ENCODE data around the gene AMELX.

The AMELX gene

DNA sequence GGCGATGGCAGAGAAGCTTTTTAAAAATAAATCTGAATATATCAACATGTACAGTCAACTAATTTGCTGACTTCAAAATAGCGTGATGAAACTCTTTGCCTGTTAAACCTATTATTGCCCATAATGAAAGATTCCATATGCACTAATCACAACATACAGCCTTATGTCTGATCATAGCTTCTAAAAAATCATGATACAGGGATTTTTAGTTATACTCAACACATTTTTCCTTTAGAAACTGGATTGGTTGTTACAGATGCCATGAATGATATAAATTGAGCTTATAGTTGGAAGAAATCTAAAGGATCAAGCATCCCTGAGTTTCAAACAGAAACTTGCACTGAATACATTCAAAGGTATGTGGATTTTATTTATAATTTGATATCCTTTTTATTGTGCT, at the start of gene AMELX:
Gene AMELX, plus strand, starts transcription at position 301 of the 400 bp plus-strand sequence. CDS start 1,376 bp downstream, outside the sequence.
- DNase-seq, result no peak

DNA sequence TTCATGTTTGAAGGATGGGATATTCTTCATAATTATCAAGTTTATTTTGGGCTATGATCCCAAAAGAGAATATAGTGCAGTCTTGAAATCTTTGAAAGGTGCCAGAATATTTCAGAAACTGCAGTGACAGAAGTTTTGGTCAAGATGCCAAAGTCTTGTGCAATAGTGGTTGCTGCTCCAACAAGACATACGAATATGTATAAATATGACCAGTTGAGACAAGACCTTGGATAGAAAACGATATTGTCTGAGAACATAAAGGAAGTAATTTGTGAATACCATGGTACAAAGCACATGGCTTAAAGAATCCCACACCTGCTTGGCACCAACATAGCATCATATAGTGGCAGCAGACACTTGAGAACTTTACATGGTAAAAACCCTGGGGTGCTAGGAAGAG, 48.6 kb upstream of the AMELX start:
- no peak for DNase-seq

DNA sequence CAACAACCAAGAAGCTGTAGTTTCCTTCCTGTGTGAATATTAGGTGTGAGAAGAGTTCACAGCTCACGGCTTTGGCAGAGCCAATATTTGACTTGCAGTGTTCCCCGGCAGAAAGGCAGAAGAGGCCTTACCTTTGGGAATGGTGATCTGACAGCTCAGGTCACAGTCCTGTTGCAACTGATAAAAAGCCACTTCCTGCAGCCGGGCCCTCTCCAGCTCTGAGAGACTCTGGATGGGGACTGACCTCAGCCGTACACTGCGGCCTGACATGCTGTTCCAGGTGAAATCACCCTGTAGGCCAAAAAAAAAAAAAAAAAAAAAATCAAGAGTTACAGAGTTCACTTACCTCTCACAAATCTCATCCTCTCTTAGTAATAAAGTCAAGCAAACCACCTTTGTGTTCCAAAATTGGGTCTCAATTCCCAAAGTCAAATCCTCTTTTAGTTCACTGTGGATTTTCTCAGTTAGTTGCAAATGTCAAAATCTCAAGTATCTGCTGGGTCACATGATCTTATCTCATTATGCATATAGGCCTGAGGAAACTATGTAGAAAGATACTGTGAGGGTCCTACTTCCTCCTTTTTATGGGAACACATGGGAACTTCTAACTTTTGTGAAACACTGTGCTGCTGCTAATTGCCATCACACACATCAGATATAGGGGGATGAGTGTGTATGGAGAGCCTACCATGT, 38.6 kb upstream of the AMELX start:
- no peak for DNase-seq

- DNase-seq, result no peak
Measured at GRCh38 chrX:11257290-11257689, 35.9 kb upstream of the AMELX start.

DNA sequence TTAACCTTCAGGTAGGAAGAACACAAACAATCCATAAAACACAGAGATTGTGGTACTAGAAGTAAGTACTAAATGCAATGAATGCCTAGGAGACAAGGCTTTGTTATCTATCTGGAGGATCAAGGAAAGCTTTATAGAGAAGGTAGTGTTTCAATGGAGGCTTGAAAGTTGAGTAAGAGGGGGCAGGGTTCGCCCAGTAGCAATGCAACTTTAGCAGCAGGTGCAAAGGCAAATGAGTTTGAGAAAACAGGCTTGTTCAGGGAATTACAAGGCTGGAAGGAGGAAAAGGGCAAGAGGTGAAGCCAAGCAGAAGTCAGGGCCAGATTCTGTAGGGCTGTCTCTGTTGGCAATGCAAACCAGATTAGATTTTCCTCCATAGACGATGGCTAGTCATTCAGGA, 35.5 kb upstream of the AMELX start:
- no peak for DNase-seq

DNA sequence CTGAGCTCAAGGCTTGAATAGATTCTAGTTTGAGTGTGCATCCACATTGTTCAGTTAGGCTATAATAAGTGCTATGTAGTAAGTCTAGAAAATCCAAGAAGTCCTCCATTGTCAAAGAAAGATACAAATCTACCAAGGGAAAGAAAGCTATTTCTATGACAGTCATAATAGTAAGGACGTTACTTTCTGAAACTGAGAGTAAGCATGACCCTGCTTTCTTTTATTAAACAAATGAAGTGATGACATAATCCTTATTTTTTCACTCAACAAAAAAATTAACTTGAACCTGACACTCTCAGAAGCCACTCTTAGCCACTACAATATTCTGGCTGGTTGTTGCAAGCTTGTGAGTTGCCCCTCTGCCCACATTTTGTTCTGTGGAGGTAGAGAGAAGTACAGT, 33.8 kb upstream of the AMELX start:
- DNase-seq, result no peak

DNA sequence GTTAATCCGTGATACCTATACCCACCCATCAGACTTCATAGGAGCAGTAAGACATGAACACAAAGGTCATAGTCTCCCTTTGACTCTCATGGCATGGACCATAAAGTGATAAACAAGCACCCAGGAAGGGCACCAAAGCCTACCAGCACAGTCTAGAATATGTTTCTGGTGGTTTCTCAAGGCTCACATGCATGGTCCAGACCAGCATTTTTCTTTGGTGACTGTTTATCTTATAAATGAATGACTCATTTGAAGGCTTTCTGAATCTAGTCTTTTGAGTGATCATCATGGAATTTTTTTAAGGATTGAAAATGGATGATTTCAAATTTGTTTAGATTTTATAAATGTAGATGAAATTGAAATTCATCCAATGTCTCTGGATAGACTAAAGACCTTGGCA, 32.0 kb upstream of the AMELX start:
- DNase-seq, result no peak

- DNase-seq, result no peak
Measured at GRCh38 chrX:11264925-11265324, 28.3 kb upstream of the AMELX start.

DNA sequence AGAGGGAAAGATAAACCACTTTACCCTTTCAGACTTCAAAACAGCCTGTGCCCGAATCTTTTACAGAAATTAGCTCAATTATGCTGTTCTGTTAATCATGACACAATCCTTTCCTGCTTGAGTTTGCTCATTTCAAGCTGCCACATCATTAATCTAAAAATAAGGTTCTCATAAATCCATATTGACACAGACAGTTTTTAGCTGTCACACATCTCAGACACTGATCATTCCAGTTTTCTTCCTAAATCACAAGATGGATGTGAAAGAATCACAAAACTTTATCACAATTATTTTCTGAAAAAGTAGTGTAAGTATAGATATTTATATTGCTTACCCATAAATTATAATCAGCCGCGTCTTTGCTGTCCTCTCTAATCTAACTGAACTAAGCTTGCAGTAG, 27.9 kb upstream of the AMELX start:
- no peak for DNase-seq

- no peak for DNase-seq
Measured at GRCh38 chrX:11266573-11267003, 26.6 kb upstream of the AMELX start.

GRCh38 chrX:11267425-11267824, 25.8 kb upstream of the AMELX start:
- no peak for DNase-seq

DNA sequence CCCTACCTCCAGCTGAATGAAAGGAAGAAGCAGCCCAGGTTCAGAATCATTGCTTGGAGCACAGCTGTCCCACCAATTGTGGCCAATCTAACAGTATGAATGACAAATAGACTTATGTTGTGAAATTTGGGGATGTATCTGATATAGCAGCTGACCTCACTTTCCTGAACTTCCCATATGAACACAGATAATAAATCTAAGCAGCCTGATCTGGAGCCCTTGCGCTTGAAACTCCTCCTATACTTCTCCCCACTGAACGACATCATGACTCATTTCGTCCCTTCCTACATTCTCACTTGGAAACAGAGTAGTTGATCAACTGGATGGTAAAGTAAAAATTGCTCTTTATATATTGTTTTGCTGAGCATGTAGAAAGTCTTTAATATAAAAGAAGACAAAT, 24.2 kb upstream of the AMELX start:
- DNase-seq, result no peak

DNA sequence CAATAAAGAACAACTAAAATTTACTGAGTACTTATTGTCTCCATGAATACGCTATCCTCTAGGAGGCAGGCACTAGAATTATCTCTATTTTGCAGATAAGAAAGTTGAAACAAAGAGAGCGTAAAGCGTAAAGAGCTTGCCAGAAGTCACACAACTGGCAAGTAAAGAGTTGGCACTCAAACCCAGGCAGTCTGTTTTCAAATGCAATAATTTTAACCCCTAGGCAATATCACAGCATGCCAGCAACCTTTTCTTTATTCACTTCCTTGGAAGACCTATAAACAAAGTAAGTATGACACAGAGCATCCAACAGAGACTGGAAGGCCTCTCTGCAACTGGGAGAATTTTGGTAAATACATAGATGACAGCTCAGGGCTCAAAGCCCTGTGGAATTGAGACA, 23.2 kb upstream of the AMELX start:
- DNase-seq, result no peak

DNA sequence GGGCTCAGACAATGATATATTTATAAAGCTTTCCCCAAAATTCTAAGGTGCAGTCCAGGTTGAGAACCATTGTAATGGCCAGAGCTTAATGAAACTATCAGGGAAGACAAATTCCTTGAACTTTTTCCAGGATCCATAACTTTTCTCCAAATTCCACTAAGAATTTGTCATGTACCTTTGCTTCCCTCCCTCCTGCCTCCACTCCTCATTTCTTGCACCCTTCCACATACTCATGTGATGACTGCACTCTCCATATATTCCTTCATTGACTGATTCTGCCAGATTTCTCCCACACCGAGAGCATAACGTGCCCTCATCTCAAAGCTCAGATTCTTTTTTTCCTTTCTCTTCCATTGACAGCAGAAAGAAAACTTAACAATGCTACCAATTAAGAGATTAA, 20.9 kb upstream of the AMELX start:
- no peak for DNase-seq

DNA sequence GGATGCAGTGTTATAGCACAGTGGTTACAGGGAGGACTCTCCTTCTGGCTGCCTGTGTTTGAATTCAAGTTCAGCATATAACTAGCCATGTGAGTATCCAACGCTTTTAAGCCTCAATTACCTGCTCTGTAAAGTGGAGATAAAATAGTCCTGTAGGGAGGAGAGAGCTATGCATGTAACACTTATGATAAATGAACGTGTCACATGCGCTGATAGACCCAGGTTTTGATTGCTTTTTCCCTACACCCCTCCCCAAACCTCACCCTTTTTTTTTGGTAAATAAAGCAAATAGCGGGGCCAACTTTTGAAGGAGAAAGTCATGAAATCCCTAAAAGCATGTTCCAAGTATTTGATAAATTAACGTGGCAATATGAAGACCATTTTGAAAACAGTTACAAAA, 20.4 kb upstream of the AMELX start:
- no peak for DNase-seq

- DNase-seq, result no peak
Measured at GRCh38 chrX:11273544-11273943, 19.7 kb upstream of the AMELX start.

DNA sequence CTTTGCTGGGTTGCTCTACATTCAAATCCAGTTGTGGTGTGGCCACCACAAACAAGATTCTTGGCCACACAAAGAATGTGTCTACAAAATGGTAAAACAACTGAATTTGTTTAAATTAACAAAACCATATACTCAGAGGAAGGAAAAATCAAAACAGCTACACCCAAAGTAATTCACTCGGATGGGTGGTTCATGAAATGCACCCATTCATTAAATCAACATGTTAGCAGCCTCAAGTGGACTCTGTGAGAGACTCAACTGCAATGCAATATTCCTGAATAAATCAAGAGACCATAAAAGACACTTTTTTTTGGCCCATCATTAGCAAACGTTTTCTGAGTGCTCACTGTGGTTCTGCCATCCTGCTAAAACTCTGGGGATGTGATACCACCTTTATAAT, 11.2 kb upstream of the AMELX start:
- no peak for DNase-seq

DNA sequence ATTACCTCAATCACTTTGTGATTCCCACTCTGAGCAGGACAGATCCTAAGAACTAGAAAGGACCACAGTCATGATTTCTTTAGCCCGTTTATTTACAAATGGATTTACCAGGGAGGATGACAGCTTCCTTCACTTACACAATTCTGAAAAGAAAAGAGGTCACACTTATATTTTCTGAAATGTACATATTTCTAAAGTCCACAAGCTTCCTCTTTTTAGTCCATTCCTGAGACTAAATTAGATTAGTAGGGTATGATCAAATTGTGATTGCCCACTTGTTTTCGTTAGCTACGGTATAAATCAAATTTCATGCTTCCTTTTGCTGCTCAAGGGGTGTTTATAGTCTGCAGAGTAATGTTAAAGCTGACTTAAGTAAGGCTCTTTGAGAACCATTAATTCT, 7.6 kb upstream of the AMELX start:
- no peak for DNase-seq

- no peak for DNase-seq
Measured at GRCh38 chrX:11287505-11287904, 5.7 kb upstream of the AMELX start.

DNA sequence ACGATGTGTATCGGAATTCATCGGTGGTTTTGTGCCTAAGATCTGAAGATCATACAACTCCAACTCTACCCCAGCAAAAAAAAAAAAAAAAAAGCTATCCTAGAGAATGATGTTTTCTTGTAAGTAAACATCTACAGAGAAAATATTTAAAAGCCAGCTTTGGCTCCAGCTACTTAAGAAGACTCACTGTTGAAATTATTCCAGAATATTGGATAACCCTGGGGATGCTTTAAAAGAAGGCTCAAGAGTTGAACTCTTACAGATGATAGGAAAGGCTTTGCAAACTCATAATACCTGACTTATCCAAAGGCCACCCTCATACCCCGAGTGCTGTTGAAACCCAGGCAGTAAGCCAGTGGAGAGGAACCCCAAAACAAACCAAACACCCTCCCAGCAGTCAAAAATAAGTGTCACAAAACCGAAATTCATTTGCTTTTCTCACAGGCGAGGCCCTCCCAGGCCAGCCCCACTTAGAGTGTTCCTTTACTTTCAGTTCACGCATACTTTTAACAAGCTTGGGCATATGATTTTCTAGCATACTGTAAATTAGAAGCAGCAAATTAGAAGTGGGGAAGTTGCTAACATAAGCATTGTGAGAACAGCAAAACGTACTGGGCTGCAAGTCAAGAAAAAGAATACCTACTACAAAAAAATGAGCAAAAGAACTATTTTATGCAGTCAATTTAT, 2.7 kb upstream of the AMELX start:
- no peak for DNase-seq

DNA sequence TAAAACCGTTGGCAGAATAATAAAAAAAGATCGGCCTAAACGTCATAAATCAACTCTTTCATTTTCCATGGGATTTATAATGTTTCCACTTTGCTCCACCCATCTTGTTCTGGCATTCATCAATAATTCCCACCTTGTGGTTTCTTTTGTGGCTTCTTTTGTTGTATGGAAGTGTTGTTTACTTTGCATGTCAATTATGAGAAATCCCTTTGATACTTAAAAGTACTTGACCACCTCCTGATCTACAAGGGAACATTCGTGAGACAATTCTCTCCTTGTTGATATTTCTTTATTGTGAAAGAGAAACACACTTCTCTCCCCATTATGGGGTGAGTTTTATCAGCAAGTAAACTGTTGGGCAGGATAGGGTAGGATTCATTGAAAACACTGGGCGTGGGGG, 2.8 kb downstream of the AMELX start:
- DNase-seq, result no peak

GRCh38 chrX:11298600-11298999, 5.4 kb downstream of the AMELX start:
- no peak for DNase-seq

GRCh38 chrX:11304829-11305228, 11.6 kb downstream of the AMELX start:
- no peak for DNase-seq

GRCh38 chrX:11305641-11306040, 12.4 kb downstream of the AMELX start:
- no peak for DNase-seq

DNA sequence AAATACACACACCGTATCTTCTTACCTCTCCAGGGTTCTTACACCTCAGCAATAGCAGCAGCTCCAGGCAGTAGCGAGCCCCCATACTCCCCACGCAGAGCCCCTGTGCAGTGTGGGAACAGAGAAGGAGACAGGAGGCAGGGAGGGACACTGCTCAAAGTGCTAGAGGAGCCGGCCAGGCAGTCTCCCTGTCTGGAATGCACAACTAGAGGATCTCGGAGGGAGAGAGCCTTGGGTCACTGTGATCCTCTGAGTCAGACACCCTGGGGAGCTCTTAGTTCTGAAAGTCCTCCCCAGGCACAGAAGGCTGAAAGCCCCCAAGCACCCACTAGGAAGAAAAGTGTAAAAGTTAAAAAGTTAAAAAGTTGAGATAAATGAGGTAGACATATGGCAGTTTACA, 16.0 kb downstream of the AMELX start:
- DNase-seq, result no peak
